Measurements from ENCODE around the gene OR2T3. TPM values are rescaled to one million over a fixed set of nuclear protein-coding genes. Genes with fewer than 3 reads are reported as not detected.
"Not testable (repeated sequence)": the region's sequence is repeated elsewhere in the genome, so short reads cannot be mapped to it uniquely, and the experiment has no call there.

OR2T3 gene
- total RNA-seq, 1 experiment from 2014 or later, result not detected

- BruUV-seq (replicated peaks); H3K4me3 ChIP-seq (replicated peaks in 1 of 2; ENCODE audit: low read depth in 1 of 2, low read length in 2 of 2): not testable (repeated sequence)
Measured at GRCh38 chr1:248507773-248508172, 34.6 kb downstream of the OR2T3 start, which contains the start of gene OR2G6. TSS of gene OR2G6 (plus strand) at chr1:248508073. CDS start at chr1:248521647, 13,574 bp downstream.

GRCh38 chr1:248510217-248510616 lies 37.1 kb downstream of the OR2T3 start:
- POLR2A ChIA-PET; intact Hi-C loops (cut with micrococcal nuclease); H4K20me1 ChIP-seq (ENCODE audit: insufficient read depth); RAD21 ChIA-PET (ENCODE audit: low non-redundant PET in 1 of 2, low total read pairs in 2 of 2, uncharacterized antibody in 2 of 2, unreplicated experiment in 2 of 2); H3K9me2 ChIP-seq (ENCODE audit: insufficient read depth); H3K4me2 ChIP-seq (ENCODE audit: low read length); H3K27ac ChIP-seq (ENCODE audit: low read depth, low read length); H3K4me1 ChIP-seq (ENCODE audit: control insufficient read depth in 1 of 2, insufficient read depth in 2 of 2, low read length in 2 of 2); ATAC-seq; H3K9me3 ChIP-seq (ENCODE audit: control insufficient read depth in 1 of 2, insufficient read depth in 1 of 2, low read depth in 1 of 2, low read length in 2 of 2); H3K27me3 ChIP-seq (ENCODE audit: insufficient read depth, low read length); H3K9ac ChIP-seq (ENCODE audit: low read length); BruUV-seq (replicated peaks); H3K36me3 ChIP-seq (ENCODE audit: control insufficient read depth in 1 of 2, insufficient read depth in 2 of 2, low read length in 2 of 2); DNase-seq (ENCODE audit: low read depth, low spot score); H3K79me2 ChIP-seq (ENCODE audit: insufficient read depth, low read length); H2AFZ ChIP-seq (ENCODE audit: low read depth, low read length, poor library complexity, severe bottlenecking); H3K4me3 ChIP-seq (replicated peaks in 1 of 2; ENCODE audit: low read depth in 1 of 2, low read length in 2 of 2); CTCF ChIA-PET: not testable (repeated sequence)

More at GRCh38 chr1:248507773-248508172, 34.6 kb downstream of the OR2T3 start, which contains the start of gene OR2G6:
- H3K79me2 ChIP-seq (ENCODE audit: insufficient read depth, low read length); H2AFZ ChIP-seq (ENCODE audit: low read depth, low read length, poor library complexity, severe bottlenecking); H3K36me3 ChIP-seq (ENCODE audit: control insufficient read depth in 1 of 2, insufficient read depth in 2 of 2, low read length in 2 of 2); DNase-seq (ENCODE audit: low read depth, low spot score); CTCF ChIA-PET; intact Hi-C loops (cut with micrococcal nuclease); H4K20me1 ChIP-seq (ENCODE audit: insufficient read depth); POLR2A ChIA-PET; H3K27me3 ChIP-seq (ENCODE audit: insufficient read depth, low read length); H3K9me3 ChIP-seq (ENCODE audit: control insufficient read depth in 1 of 2, insufficient read depth in 1 of 2, low read depth in 1 of 2, low read length in 2 of 2); H3K9ac ChIP-seq (ENCODE audit: low read length); RAD21 ChIA-PET (ENCODE audit: low non-redundant PET in 1 of 2, low total read pairs in 2 of 2, uncharacterized antibody in 2 of 2, unreplicated experiment in 2 of 2); H3K4me2 ChIP-seq (ENCODE audit: low read length); ATAC-seq; H3K4me1 ChIP-seq (ENCODE audit: control insufficient read depth in 1 of 2, insufficient read depth in 2 of 2, low read length in 2 of 2); H3K27ac ChIP-seq (ENCODE audit: low read depth, low read length); H3K9me2 ChIP-seq (ENCODE audit: insufficient read depth): not testable (repeated sequence)

- Histone ChIP-seq H3K27ac (ENCODE audit: low read depth, low read length) (no peak overlapping the region), H3K9me2 (ENCODE audit: insufficient read depth) (no peaks in the 10 kb centered on the region), H3K4me2 (ENCODE audit: low read length) (no peak overlapping the region), H3K9ac (ENCODE audit: low read length) (no peak overlapping the region), H3K27me3 (ENCODE audit: insufficient read depth, low read length) (no peaks in the 10 kb centered on the region), H4K20me1 (ENCODE audit: insufficient read depth) (no peaks in the 10 kb centered on the region), H3K4me3 (replicated peaks in 1 of 2; ENCODE audit: low read depth in 1 of 2, low read length in 2 of 2) (no peak overlapping the region), H3K9me3 (ENCODE audit: control insufficient read depth in 1 of 2, insufficient read depth in 1 of 2, low read depth in 1 of 2, low read length in 2 of 2) (no peaks in the 10 kb centered on the region; a peak in 2 of 4 replicates), H3K79me2 (ENCODE audit: insufficient read depth, low read length) (no peaks in the 10 kb centered on the region), H2AFZ (ENCODE audit: low read depth, low read length, poor library complexity, severe bottlenecking) (no peak overlapping the region), H3K36me3 (ENCODE audit: control insufficient read depth in 1 of 2, insufficient read depth in 2 of 2, low read length in 2 of 2) (no peaks in the 10 kb centered on the region), H3K4me1 (ENCODE audit: control insufficient read depth in 1 of 2, insufficient read depth in 2 of 2, low read length in 2 of 2) (no peaks in the 10 kb centered on the region)
- intact Hi-C loops (cut with micrococcal nuclease), result no loop called here
- POLR2A ChIA-PET, result no interaction called here
- DNase-seq (ENCODE audit: low read depth, low spot score) (no peak), ATAC-seq (no peak)
- BruUV-seq (replicated peaks), result no TSS peak
- RAD21 ChIA-PET (ENCODE audit: low non-redundant PET in 1 of 2, low total read pairs in 2 of 2, uncharacterized antibody in 2 of 2, unreplicated experiment in 2 of 2), result no interaction called here
- CTCF ChIA-PET, result no interaction called here
- no peak for TF ChIP-seq EZH2phosphoT487 (IDR thresholded peaks at IDR 0.05; ENCODE audit: borderline replicate concordance)
- no peak for TF ChIP-seq ELF1 (IDR thresholded peaks at IDR 0.05; ENCODE audit: borderline replicate concordance, low read depth)
- no peak for TF ChIP-seq REST (IDR thresholded peaks at IDR 0.05; ENCODE audit: low read depth)
- no peak for TF ChIP-seq CEBPB (IDR thresholded peaks at IDR 0.05; ENCODE audit: low read depth)
- no peak for TF ChIP-seq SP1 (IDR thresholded peaks at IDR 0.05; ENCODE audit: low read depth)
- no peak for TF ChIP-seq ZBTB33 (IDR thresholded peaks at IDR 0.05; ENCODE audit: extremely low read depth, insufficient replicate concordance, low read length)
- TF ChIP-seq YY1 (IDR thresholded peaks at IDR 0.05; ENCODE audit: extremely low read depth, insufficient replicate concordance, low read depth, low read length), result no peak
Measured at GRCh38 chr1:248521856-248522255, 48.7 kb downstream of the OR2T3 start.

Data from HCT116 (cell line).